MCF 10A (cell line): ENCODE data around the gene KCNH1. TPM values are rescaled to one million over a fixed set of nuclear protein-coding genes. Genes with fewer than 3 reads are reported as not detected.

ENCODE experiments used
- BruUV-seq: library from RNA; stranded (reverse); fragments of 400-500 nt; replicated peaks from 2 replicates; lab custom pipeline; 2021; lab: Mats Ljungman, UMichigan
- CTCF ChIA-PET: fragments of 300-600 bp; sonication (Branson Sonifier 250); formaldehyde crosslinking; extraction: SDS; loops from one replicate; lab custom pipeline; 2021; ENCODE audit warnings: antibody characterized with exemption, inconsistent platforms; lab: Yijun Ruan, JAX
- POLR2A ChIA-PET: fragments of 300-600, 350-650 bp; sonication (Branson Sonifier 250); formaldehyde crosslinking; extraction: SDS; loops from one replicate; lab custom pipeline; 2020; ENCODE audit warnings: antibody characterized with exemption, inconsistent platforms; lab: Yijun Ruan, JAX
- DNase-seq: peaks from one replicate; pipeline ENCODE4 v3.0.0-alpha.2; 2018; ENCODE audit not compliant: unreplicated experiment
- H3K27ac Mint-ChIP-seq: one replicate; pipeline ENCODE4 v1.8.0; 2022; ENCODE audit warnings: mild to moderate bottlenecking, low read depth, mixed read lengths; ENCODE audit not compliant: unreplicated experiment
- H3K27me3 Mint-ChIP-seq: one replicate; pipeline ENCODE4 v1.8.0; 2022; ENCODE audit warnings: mixed read lengths; ENCODE audit not compliant: insufficient read depth, unreplicated experiment
- H3K36me3 Mint-ChIP-seq: one replicate; pipeline ENCODE4 v1.8.0; 2022; ENCODE audit warnings: mild to moderate bottlenecking, moderate library complexity, mixed read lengths; ENCODE audit not compliant: insufficient read depth, unreplicated experiment
- H3K4me1 Mint-ChIP-seq: one replicate; pipeline ENCODE4 v1.8.0; 2022; ENCODE audit warnings: mixed read lengths; ENCODE audit not compliant: insufficient read depth, unreplicated experiment
- H3K4me3 Mint-ChIP-seq: one replicate; pipeline ENCODE4 v1.8.0; 2022; ENCODE audit warnings: mild to moderate bottlenecking, moderate library complexity, mixed read lengths; ENCODE audit not compliant: unreplicated experiment
- H3K9me3 Mint-ChIP-seq: one replicate; pipeline ENCODE4 v1.8.0; 2022; ENCODE audit warnings: mixed read lengths; ENCODE audit not compliant: unreplicated experiment
- CTCF ChIP-seq: fragments of 200-600 bp; IDR thresholded peaks from one replicate; pipeline ENCODE4 v1.8.0; 2022; ENCODE audit warnings: antibody characterized with exemption, mild to moderate bottlenecking; ENCODE audit not compliant: unreplicated experiment
- intact Hi-C: fragments of 100-400 bp; cut with micrococcal nuclease; formaldehyde crosslinking; loops from 2 replicates; pipeline ENCODE4 v1.14.1; 2022
- total RNA-seq: library from RNA; stranded (reverse); gene quantifications from 2 replicates; pipeline ENCODE4 v1.2.3, GENCODE V29; 2022

The KCNH1 gene
- total RNA-seq, 1 experiment from 2014 or later = 0.19 TPM

GRCh38 chr1:210692796-210693195 lies 441.2 kb downstream of the KCNH1 start:
- intact Hi-C loops = no loop called here
- no peaks in the 10 kb centered on the region for H3K9me3 Mint-ChIP-seq
- no peak for DNase-seq
- ChIA-PET CTCF (no interaction called here), POLR2A (interaction anchor here (1.1 kb wide), 1 partner anchor 15 kb away, joined by 3 read pairs; no protein-coding TSS in a partner anchor)
- no TSS peak for BruUV-seq
- H3K27me3 Mint-ChIP-seq = peaks cover 1% of the 10 kb centered on the region
- no peaks in the 10 kb centered on the region for H3K36me3 Mint-ChIP-seq
- H3K4me3 Mint-ChIP-seq = no peak overlapping the region
- TF ChIP-seq CTCF = no peak
- no peak overlapping the region for H3K27ac Mint-ChIP-seq
- peaks cover 7% of the 10 kb centered on the region for H3K4me1 Mint-ChIP-seq

- ChIA-PET POLR2A (no interaction called here), CTCF (interaction anchor here (0.6 to 0.9 kb wide), 4 partner anchors 15 to 380 kb away, joined by 3 to 4 read pairs (median 3); no protein-coding TSS in a partner anchor)
- no TSS peak for BruUV-seq
These were observed 442.8 kb downstream of the KCNH1 start for GRCh38 chr1:210691039-210691610.

GRCh38 chr1:210690236-210690635 lies 443.7 kb downstream of the KCNH1 start:
- H3K9me3 Mint-ChIP-seq = no peaks in the 10 kb centered on the region
- no peak overlapping the region for H3K4me3 Mint-ChIP-seq
- BruUV-seq = no TSS peak
- ChIA-PET POLR2A (no interaction called here), CTCF (interaction anchor here (0.6 kb wide), 1 partner anchor 9 kb away, joined by 3 read pairs; no protein-coding TSS in a partner anchor)
- no peaks in the 10 kb centered on the region for H3K36me3 Mint-ChIP-seq
- H3K4me1 Mint-ChIP-seq = peaks cover 7% of the 10 kb centered on the region
- no peak overlapping the region for H3K27ac Mint-ChIP-seq
- intact Hi-C loops = no loop called here
- H3K27me3 Mint-ChIP-seq = no peaks in the 10 kb centered on the region
- DNase-seq = no peak
- TF ChIP-seq CTCF = no peak

More at GRCh38 chr1:210691039-210691610, 442.8 kb downstream of the KCNH1 start:
- TF ChIP-seq CTCF = no peak
- Mint-ChIP-seq H3K9me3 (no peaks in the 10 kb centered on the region), H3K4me3 (no peak overlapping the region), H3K36me3 (no peaks in the 10 kb centered on the region), H3K27me3 (no peaks in the 10 kb centered on the region), H3K4me1 (peaks cover 7% of the 10 kb centered on the region), H3K27ac (no peak overlapping the region)
- no peak for DNase-seq
- intact Hi-C loops = no loop called here

GRCh38 chr1:210689826-210690225 lies 444.1 kb downstream of the KCNH1 start:
- no peaks in the 10 kb centered on the region for H3K27me3 Mint-ChIP-seq
- no peak overlapping the region for H3K4me3 Mint-ChIP-seq
- POLR2A ChIA-PET = no interaction called here
- no TSS peak for BruUV-seq
- intact Hi-C loops = no loop called here
- DNase-seq = no peak
- peaks cover 7% of the 10 kb centered on the region for H3K4me1 Mint-ChIP-seq
- no peak for TF ChIP-seq CTCF
- CTCF ChIA-PET = interaction anchor here (0.6 kb wide), 1 partner anchor 9 kb away, joined by 3 read pairs; no protein-coding TSS in a partner anchor
- no peaks in the 10 kb centered on the region for H3K9me3 Mint-ChIP-seq
- H3K36me3 Mint-ChIP-seq = no peaks in the 10 kb centered on the region
- H3K27ac Mint-ChIP-seq = no peak overlapping the region
